DOHH2 (cell line): ENCODE data around the gene CYB561.
"Not testable (repeated sequence)": the region's sequence is repeated elsewhere in the genome, so short reads cannot be mapped to it uniquely, and the experiment has no call there.

Experiments
- H3F3A ChIP-seq: fragments of 200-600 bp; sonication (generic), shearing (Covaris generic); 2 replicates; pipeline ENCODE4 v1.6.0; 2016; ENCODE audit warnings: antibody characterized with exemption, mild to moderate bottlenecking; ENCODE audit not compliant: control insufficient read depth, insufficient read depth
- H3K27ac ChIP-seq: fragments of 200-600 bp; sonication (generic); 2 replicates; pipeline ENCODE4 v1.5.1; 2014; ENCODE audit warnings: low read depth, mild to moderate bottlenecking, low read length, moderate library complexity
- H3K27me3 ChIP-seq: fragments of 200-600 bp; sonication (generic); 2 replicates; pipeline ENCODE4 v1.6.1; 2014; ENCODE audit warnings: mild to moderate bottlenecking, low read length, mixed read lengths; ENCODE audit not compliant: control insufficient read depth
- H3K36me3 ChIP-seq: fragments of 200-600 bp; sonication (generic); 2 replicates; pipeline ENCODE4 v1.6.1; 2014; ENCODE audit warnings: mild to moderate bottlenecking, low read length, moderate library complexity, mixed read lengths; ENCODE audit not compliant: control insufficient read depth
- H3K4me1 ChIP-seq: fragments of 200-600 bp; sonication (generic); 2 replicates; pipeline ENCODE4 v1.6.1; 2014; ENCODE audit warnings: mild to moderate bottlenecking, low read length, mixed read lengths; ENCODE audit not compliant: control insufficient read depth
- H3K4me2 ChIP-seq: fragments of 200-600 bp; sonication (generic); 2 replicates; pipeline ENCODE4 v1.6.0; 2014; ENCODE audit warnings: mild to moderate bottlenecking, low read length, moderate library complexity
- H3K4me3 ChIP-seq: fragments of 200-600 bp; sonication (generic); 2 replicates; pipeline ENCODE4 v1.5.1; 2014; ENCODE audit warnings: mild to moderate bottlenecking, low read length, mixed read lengths
- H3K79me2 ChIP-seq: fragments of 200-600 bp; sonication (generic); 2 replicates; pipeline ENCODE4 v1.6.1; 2014; ENCODE audit warnings: mild to moderate bottlenecking, low read length, mixed read lengths; ENCODE audit not compliant: control insufficient read depth
- H3K9me2 ChIP-seq: fragments of 200-600 bp; sonication (generic); replicated peaks from 2 replicates; pipeline ENCODE4 v1.6.1; 2014; ENCODE audit warnings: mild to moderate bottlenecking, low read length, mixed read lengths; ENCODE audit not compliant: control insufficient read depth
- H3K9me3 ChIP-seq: fragments of 200-600 bp; sonication (generic); 2 replicates; pipeline ENCODE4 v1.6.1; 2014; ENCODE audit warnings: antibody characterized with exemption, low read length, mixed read lengths; ENCODE audit not compliant: control insufficient read depth, insufficient read depth
- H4K20me1 ChIP-seq: fragments of 200-600 bp; sonication (generic); 2 replicates; pipeline ENCODE4 v1.6.0; 2014; ENCODE audit warnings: low read depth, mild to moderate bottlenecking, antibody characterized with exemption, low read length, moderate library complexity; ENCODE audit not compliant: control insufficient read depth, insufficient read depth
- CTCF ChIP-seq: fragments of 200-600 bp; sonication (generic); IDR thresholded peaks from one replicate; pipeline ENCODE4 v1.5.1; 2014; ENCODE audit warnings: antibody characterized with exemption, mild to moderate bottlenecking, low read depth, low read length; ENCODE audit not compliant: poor library complexity, severe bottlenecking
- EZH2phosphoT487 ChIP-seq: fragments of 200-600 bp; sonication (generic); IDR thresholded peaks from 2 replicates; pipeline ENCODE4 v1.6.1; 2017; ENCODE audit warnings: borderline replicate concordance, mild to moderate bottlenecking, antibody characterized with exemption, low read length, moderate library complexity, mixed read lengths

The CYB561 gene

DNA sequence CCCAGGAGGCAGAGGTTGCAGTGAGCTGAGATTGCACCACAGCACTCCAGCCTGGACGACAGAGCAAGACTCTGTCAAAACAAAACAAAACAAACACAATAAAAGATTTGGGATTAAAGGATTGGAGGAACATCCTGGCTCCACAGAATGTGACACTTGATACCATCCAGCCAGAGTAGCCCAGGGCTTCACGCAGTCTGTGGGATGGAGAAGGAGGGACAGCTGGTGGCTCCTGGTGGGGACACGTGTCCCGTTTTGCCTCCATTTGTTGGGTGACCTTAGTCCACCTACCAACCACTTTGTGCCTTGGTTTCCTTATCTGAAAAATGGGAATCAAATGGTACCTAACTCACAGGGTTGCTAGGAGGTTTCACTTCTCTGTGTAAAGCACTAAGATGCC lies 12.4 kb upstream of the CYB561 start:
- TF ChIP-seq CTCF = no peak
- TF ChIP-seq EZH2phosphoT487 = no peak
- no peaks in the 10 kb centered on the region for H3K79me2 ChIP-seq
- H3K27ac ChIP-seq = no peak overlapping the region

DNA sequence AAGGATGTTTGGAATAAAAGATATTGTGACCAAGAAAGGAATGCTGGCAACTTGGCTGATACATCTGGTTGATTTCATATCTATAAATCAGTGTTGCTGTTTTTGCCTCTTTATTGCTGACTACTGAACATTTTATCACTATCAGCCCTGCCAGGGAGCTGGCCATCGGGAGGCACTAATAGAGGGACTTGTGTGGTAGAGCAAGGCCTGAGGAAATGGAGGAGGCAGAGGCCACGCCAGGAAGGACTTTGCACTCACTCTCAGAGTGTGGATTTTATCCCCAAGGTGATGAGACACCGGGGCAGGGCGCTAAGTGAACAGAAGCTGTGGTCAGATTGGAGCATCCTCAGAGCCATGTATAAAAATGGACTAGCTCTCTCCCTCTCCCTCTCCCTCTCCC lies 9.3 kb upstream of the CYB561 start:
- Histone ChIP-seq H3F3A (peaks cover 4% of the 10 kb centered on the region; the same call in 1 of the 2 replicates), H3K36me3 (no peaks in the 10 kb centered on the region), H4K20me1 (no peaks in the 10 kb centered on the region), H3K79me2 (no peaks in the 10 kb centered on the region), H3K27ac (no peak overlapping the region), H3K4me3 (no peak overlapping the region), H3K27me3 (no peaks in the 10 kb centered on the region), H3K9me2 (no peaks in the 10 kb centered on the region), H3K9me3 (no peaks in the 10 kb centered on the region), H3K4me1 (no peaks in the 10 kb centered on the region), H3K4me2 (no peak overlapping the region)
- TF ChIP-seq CTCF (no peak), EZH2phosphoT487 (no peak)

More for the DNA sequence above, 12.4 kb upstream of the CYB561 start:
- H3K36me3 ChIP-seq = no peaks in the 10 kb centered on the region
- no peaks in the 10 kb centered on the region for H3K27me3 ChIP-seq
- no peaks in the 10 kb centered on the region for H3K9me3 ChIP-seq
- no peak overlapping the region for H3K4me2 ChIP-seq
- peaks cover 18% of the 10 kb centered on the region for H3K4me1 ChIP-seq
- H3K4me3 ChIP-seq = no peak overlapping the region
- H4K20me1 ChIP-seq = no peaks in the 10 kb centered on the region
- peaks cover 8% of the 10 kb centered on the region for H3F3A ChIP-seq
- no peaks in the 10 kb centered on the region for H3K9me2 ChIP-seq

DNA sequence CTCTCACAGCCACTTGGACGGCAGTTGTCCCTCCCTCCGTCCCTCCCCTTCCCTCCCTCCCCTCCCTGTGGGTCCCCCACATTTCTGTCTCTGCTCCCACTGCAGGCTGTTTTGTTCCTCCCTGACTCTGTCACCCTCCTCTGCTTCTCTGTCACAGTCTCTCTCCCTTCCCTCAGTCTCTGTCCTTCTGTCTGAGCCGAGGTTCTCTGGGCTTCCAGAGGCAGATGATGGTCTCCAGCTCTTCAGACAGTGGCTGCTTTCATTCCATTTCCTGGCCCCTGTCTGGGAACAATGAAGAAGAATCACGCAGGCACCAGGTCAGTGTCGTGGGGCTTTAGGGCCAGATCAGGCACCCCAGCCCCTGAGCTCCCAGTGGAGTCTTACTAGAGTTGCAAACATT lies 8.8 kb upstream of the CYB561 start:
- Histone ChIP-seq H4K20me1 (no peaks in the 10 kb centered on the region), H3K36me3 (no peaks in the 10 kb centered on the region), H3K27me3 (no peaks in the 10 kb centered on the region), H3K4me1 (no peaks in the 10 kb centered on the region), H3F3A (peaks cover 4% of the 10 kb centered on the region; the same call in 1 of the 2 replicates), H3K9me2 (no peaks in the 10 kb centered on the region), H3K79me2 (no peaks in the 10 kb centered on the region), H3K4me3 (no peak overlapping the region), H3K27ac (no peak overlapping the region), H3K4me2 (no peak overlapping the region), H3K9me3 (no peaks in the 10 kb centered on the region)
- TF ChIP-seq CTCF = no peak
- TF ChIP-seq EZH2phosphoT487 = no peak

DNA sequence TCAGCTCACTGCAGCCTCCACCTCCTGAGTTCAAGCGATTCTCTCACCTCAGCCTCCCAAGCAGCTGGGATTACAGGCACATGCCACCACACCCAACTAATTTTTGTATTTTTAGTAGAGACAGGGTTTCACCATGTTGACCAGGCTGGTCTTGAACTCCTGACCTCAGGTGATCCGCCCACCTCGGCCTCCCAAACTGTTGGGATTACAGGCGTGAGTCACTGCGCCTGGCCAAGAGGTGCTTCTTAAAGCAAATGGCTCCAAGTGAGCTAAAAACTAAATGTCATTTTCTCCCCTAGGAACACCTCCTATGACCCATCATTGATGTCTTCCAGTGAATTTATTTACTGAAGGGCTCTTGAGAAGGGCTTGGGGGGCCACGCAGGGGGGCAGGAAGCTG lies 8.3 kb upstream of the CYB561 start:
- H3K27me3 ChIP-seq, H3K4me3 ChIP-seq, H3K4me2 ChIP-seq, H3K4me1 ChIP-seq, H3K9me3 ChIP-seq, H3K36me3 ChIP-seq, H3K79me2 ChIP-seq, H3K27ac ChIP-seq, H4K20me1 ChIP-seq, H3F3A ChIP-seq, H3K9me2 ChIP-seq: not testable (repeated sequence)
